Panc1 (cell line): Measurements from ENCODE around the gene RPS6KL1. TPM values are rescaled to one million over a fixed set of nuclear protein-coding genes. Genes with fewer than 3 reads are reported as not detected.

Experiments
- ATAC-seq: fragments of 200-7000 bp; cut with Tn5 transposase; 2 replicates; pipeline ENCODE4 v1.9.1; 2020; ENCODE audit warnings: mild to moderate bottlenecking, moderate library complexity
- BruUV-seq: library from RNA; stranded (reverse); fragments of 400-500 nt; replicated peaks from 2 replicates; lab custom pipeline; 2021; lab: Mats Ljungman, UMichigan
- CTCF ChIA-PET: fragments of 300-600 bp; sonication (Branson Sonifier 250); formaldehyde crosslinking; loops from one replicate; lab custom pipeline; 2022; ENCODE audit warnings: antibody characterized with exemption; lab: Charles Lee
- POLR2A ChIA-PET: fragments of 300-600 bp; sonication (Branson Sonifier 250); formaldehyde crosslinking; loops from one replicate; lab custom pipeline; 2022; ENCODE audit warnings: antibody characterized with exemption; lab: Charles Lee
- DNase-seq: peaks from one replicate; pipeline ENCODE4 v3.0.0-alpha.2; 2010; ENCODE audit warnings: low read depth, low spot score
- H3K27ac ChIP-seq: 2 replicates; pipeline ENCODE4 v1.5.1; 2011; ENCODE audit warnings: mild to moderate bottlenecking, low read length, inconsistent platforms
- H3K27me3 ChIP-seq: fragments of 200-500 bp; sonication (Bioruptor generic); 2 replicates; pipeline ENCODE4 v1.6.0; 2014; ENCODE audit warnings: low read length, inconsistent platforms; ENCODE audit not compliant: control insufficient read depth, insufficient read depth
- H3K36me3 ChIP-seq: fragments of 200-500 bp; sonication (Bioruptor generic); 2 replicates; pipeline ENCODE4 v1.5.1; 2014; ENCODE audit warnings: inconsistent platforms, mild to moderate bottlenecking, low read length, moderate library complexity; ENCODE audit not compliant: control insufficient read depth, insufficient read depth
- H3K4me1 ChIP-seq: 2 replicates; pipeline ENCODE4 v1.5.1; 2011; ENCODE audit warnings: inconsistent platforms, mild to moderate bottlenecking, low read length, moderate library complexity; ENCODE audit not compliant: control insufficient read depth, insufficient read depth
- H3K4me3 ChIP-seq, 2 experiments: 2 replicates each; pipeline ENCODE4 v1.5.1; 2011 to 2012; ENCODE audit warnings: low read depth in 2 of 2, low read length in 2 of 2, mild to moderate bottlenecking in 2 of 2, inconsistent platforms in 1 of 2, moderate library complexity in 1 of 2
- H3K9me3 ChIP-seq: fragments of 200-500 bp; sonication (Bioruptor generic); 2 replicates; pipeline ENCODE4 v1.5.1; 2014; ENCODE audit warnings: low read depth, mild to moderate bottlenecking, inconsistent platforms, low read length, moderate library complexity; ENCODE audit not compliant: control insufficient read depth, insufficient read depth
- POLR2AphosphoS5 ChIP-seq: IDR thresholded peaks from 2 replicates; pipeline ENCODE4 v1.6.1; 2012; ENCODE audit warnings: mild to moderate bottlenecking, low read depth, low read length, moderate library complexity
- SIN3A ChIP-seq: IDR thresholded peaks from 2 replicates; pipeline ENCODE4 v1.6.1; 2012; ENCODE audit warnings: low read depth, mild to moderate bottlenecking, low read length, moderate library complexity, borderline replicate concordance; ENCODE audit not compliant: insufficient read depth
- TCF7L2 ChIP-seq: IDR thresholded peaks from 2 replicates; pipeline ENCODE4 v1.6.1; 2011; ENCODE audit warnings: mild to moderate bottlenecking, low read depth, low read length, inconsistent platforms
- in situ Hi-C: cut with HindIII; loops from 2 replicates; pipeline ENCODE4 v1.10.0; 2016; ENCODE audit warnings: low sequenced_read_pairs, low pct_unique_long_range_greater_than_20kb
- intact Hi-C: fragments of 100-400 bp; cut with micrococcal nuclease; formaldehyde crosslinking; loops from one replicate; pipeline ENCODE4 v1.10.0; 2022; ENCODE audit not compliant: unreplicated experiment
- total RNA-seq: library from RNA; stranded (reverse); gene quantifications from one replicate; pipeline ENCODE4 v1.2.1, GENCODE V29; 2021; ENCODE audit not compliant: unreplicated experiment
- TF ChIP-seq, protein P1 (sequence below): fragments of 450-650 bp; IDR thresholded peaks from 2 replicates; pipeline ENCODE4 v1.5.1; 2017; ENCODE audit warnings: mild to moderate bottlenecking
- TF ChIP-seq, protein P2 (sequence below), 2 experiments: IDR thresholded peaks; 2 replicates each; pipeline ENCODE4 v1.6.1; 2011 to 2012; ENCODE audit warnings: low read depth in 2 of 2, control low read depth in 1 of 2, low read length in 1 of 2, mild to moderate bottlenecking in 1 of 2, moderate library complexity in 1 of 2; ENCODE audit not compliant: insufficient read depth in 1 of 2

Gene RPS6KL1
- total RNA-seq, 1 experiment from 2014 or later, result 14.9 TPM

- BruUV-seq, result no TSS peak
- TF ChIP-seq POLR2AphosphoS5 (no peak), SIN3A (no peak), TCF7L2 (no peak)
- TF ChIP-seq, protein P1, sequence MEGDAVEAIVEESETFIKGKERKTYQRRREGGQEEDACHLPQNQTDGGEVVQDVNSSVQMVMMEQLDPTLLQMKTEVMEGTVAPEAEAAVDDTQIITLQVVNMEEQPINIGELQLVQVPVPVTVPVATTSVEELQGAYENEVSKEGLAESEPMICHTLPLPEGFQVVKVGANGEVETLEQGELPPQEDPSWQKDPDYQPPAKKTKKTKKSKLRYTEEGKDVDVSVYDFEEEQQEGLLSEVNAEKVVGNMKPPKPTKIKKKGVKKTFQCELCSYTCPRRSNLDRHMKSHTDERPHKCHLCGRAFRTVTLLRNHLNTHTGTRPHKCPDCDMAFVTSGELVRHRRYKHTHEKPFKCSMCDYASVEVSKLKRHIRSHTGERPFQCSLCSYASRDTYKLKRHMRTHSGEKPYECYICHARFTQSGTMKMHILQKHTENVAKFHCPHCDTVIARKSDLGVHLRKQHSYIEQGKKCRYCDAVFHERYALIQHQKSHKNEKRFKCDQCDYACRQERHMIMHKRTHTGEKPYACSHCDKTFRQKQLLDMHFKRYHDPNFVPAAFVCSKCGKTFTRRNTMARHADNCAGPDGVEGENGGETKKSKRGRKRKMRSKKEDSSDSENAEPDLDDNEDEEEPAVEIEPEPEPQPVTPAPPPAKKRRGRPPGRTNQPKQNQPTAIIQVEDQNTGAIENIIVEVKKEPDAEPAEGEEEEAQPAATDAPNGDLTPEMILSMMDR, result no peak
- TF ChIP-seq, protein P2, sequence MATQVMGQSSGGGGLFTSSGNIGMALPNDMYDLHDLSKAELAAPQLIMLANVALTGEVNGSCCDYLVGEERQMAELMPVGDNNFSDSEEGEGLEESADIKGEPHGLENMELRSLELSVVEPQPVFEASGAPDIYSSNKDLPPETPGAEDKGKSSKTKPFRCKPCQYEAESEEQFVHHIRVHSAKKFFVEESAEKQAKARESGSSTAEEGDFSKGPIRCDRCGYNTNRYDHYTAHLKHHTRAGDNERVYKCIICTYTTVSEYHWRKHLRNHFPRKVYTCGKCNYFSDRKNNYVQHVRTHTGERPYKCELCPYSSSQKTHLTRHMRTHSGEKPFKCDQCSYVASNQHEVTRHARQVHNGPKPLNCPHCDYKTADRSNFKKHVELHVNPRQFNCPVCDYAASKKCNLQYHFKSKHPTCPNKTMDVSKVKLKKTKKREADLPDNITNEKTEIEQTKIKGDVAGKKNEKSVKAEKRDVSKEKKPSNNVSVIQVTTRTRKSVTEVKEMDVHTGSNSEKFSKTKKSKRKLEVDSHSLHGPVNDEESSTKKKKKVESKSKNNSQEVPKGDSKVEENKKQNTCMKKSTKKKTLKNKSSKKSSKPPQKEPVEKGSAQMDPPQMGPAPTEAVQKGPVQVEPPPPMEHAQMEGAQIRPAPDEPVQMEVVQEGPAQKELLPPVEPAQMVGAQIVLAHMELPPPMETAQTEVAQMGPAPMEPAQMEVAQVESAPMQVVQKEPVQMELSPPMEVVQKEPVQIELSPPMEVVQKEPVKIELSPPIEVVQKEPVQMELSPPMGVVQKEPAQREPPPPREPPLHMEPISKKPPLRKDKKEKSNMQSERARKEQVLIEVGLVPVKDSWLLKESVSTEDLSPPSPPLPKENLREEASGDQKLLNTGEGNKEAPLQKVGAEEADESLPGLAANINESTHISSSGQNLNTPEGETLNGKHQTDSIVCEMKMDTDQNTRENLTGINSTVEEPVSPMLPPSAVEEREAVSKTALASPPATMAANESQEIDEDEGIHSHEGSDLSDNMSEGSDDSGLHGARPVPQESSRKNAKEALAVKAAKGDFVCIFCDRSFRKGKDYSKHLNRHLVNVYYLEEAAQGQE (IDR thresholded peaks at IDR 0.05; ENCODE audit: insufficient read depth in 1 of 2, low read depth in 2 of 2, low read length in 1 of 2), result no peak
- H3K9me3 ChIP-seq, result no peaks in the 10 kb centered on the region
- ChIA-PET POLR2A (no interaction called here), CTCF (no interaction called here)
- H3K4me1 ChIP-seq, result no peaks in the 10 kb centered on the region
- ATAC-seq (no peak), DNase-seq (no peak)
- H3K4me3 ChIP-seq, result no peak overlapping the region
- intact Hi-C loops (no loop called here), in situ Hi-C loops (no loop called here)
- no peaks in the 10 kb centered on the region for H3K27me3 ChIP-seq
- H3K27ac ChIP-seq, result no peak overlapping the region
- H3K36me3 ChIP-seq, result no peaks in the 10 kb centered on the region
These were observed 10.3 kb downstream of the RPS6KL1 start for GRCh38 chr14:74912801-74913200.

GRCh38 chr14:74912111-74912510 lies 10.9 kb downstream of the RPS6KL1 start:
- no peak for TF ChIP-seq POLR2AphosphoS5
- no peak for TF ChIP-seq TCF7L2
- TF ChIP-seq, protein P2 (IDR thresholded peaks at IDR 0.05; ENCODE audit: insufficient read depth in 1 of 2, low read depth in 2 of 2, low read length in 1 of 2), result no peak
- no peak for TF ChIP-seq SIN3A
- TF ChIP-seq, protein P1, result no peak
- Histone ChIP-seq H3K9me3 (no peaks in the 10 kb centered on the region), H3K36me3 (no peaks in the 10 kb centered on the region), H3K4me3 (no peak overlapping the region), H3K27ac (no peak overlapping the region), H3K4me1 (no peaks in the 10 kb centered on the region), H3K27me3 (no peaks in the 10 kb centered on the region)
- intact Hi-C loops, result no loop called here
- no peak for DNase-seq
- ChIA-PET POLR2A (interaction anchor here (0.6 kb wide), 1 partner anchor 9 kb away, joined by 3 read pairs; no protein-coding TSS in a partner anchor), CTCF (no interaction called here)
- in situ Hi-C loops, result no loop called here
- no peak for ATAC-seq
- no TSS peak for BruUV-seq
